Measurements from ENCODE around the gene PRCP. TPM values are rescaled to one million over a fixed set of nuclear protein-coding genes. Genes with fewer than 3 reads are reported as not detected.

PRCP gene
- total and polyA plus RNA-seq, 4 donors, result 27.3 to 55.2 (median 41.2) TPM

DNA sequence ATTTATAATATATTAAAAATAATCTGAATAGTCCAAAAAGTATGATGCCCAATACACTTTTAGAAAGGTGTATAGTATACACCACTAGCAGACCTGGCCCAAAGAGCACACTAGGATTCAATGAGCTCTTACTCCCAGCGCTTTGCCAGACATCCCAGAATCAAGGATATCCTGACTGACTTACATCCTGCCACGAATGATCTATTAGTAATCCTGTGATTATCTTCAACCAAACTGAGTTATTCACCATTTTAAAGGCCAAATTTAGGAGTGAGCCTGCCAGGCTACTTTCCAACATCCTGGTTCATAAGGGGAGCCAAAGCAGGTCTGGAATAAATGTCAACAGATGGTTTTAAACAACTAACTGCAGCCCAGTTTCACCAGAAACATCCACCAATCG, 105.7 kb downstream of the PRCP start:
- TF ChIP-seq FOXA1 (IDR thresholded peaks at IDR 0.05) (no peak), ATF3 (IDR thresholded peaks at IDR 0.05) (no peak), TAF1 (conservative IDR thresholded peaks at IDR 0.05) (no peak), GABPA (IDR thresholded peaks at IDR 0.05 in 1 of 2, conservative IDR thresholded peaks at IDR 0.05 in 1 of 2) (no peak), HNF4G (IDR thresholded peaks at IDR 0.05) (no peak), FOXA2 (IDR thresholded peaks at IDR 0.05) (no peak), ZBTB33 (IDR thresholded peaks at IDR 0.05) (no peak), RAD21 (IDR thresholded peaks at IDR 0.05) (no peak), CTCF (IDR thresholded peaks at IDR 0.05; ENCODE audit: low read depth, low read length, missing input control) (no peak)
- Histone ChIP-seq H3K4me1 (ENCODE audit: control insufficient read depth in 4 of 4, insufficient read depth in 4 of 4, low read length in 3 of 4) (no peaks in the 10 kb centered on the region), H3K4me3 (ENCODE audit: low read depth in 1 of 3, low read length in 3 of 3) (no peak overlapping the region), H3K36me3 (ENCODE audit: control insufficient read depth in 4 of 4, insufficient read depth in 3 of 4, low read depth in 1 of 4, low read length in 3 of 4) (no peaks in the 10 kb centered on the region), H3K9ac (ENCODE audit: low read depth in 1 of 2, low read length in 2 of 2) (no peak overlapping the region), H3K9me3 (ENCODE audit: control insufficient read depth in 4 of 4, low read length in 3 of 4) (no peaks in the 10 kb centered on the region), H3K27me3 (ENCODE audit: control insufficient read depth in 4 of 4, insufficient read depth in 4 of 4, low read length in 3 of 4) (no peaks in the 10 kb centered on the region), H3K27ac (ENCODE audit: low read depth in 1 of 2, low read length in 2 of 2) (no peak overlapping the region)
- WGBS, result 78% methylated on average over 3 of the region's 3 CpGs
- DNase-seq (ENCODE audit: low spot score), result no peak

- no peak overlapping the region for H3K4me3 ChIP-seq (ENCODE audit: low read depth in 1 of 3, low read length in 3 of 3)
- no peak for TF ChIP-seq HNF4A (conservative IDR thresholded peaks at IDR 0.05)
- TF ChIP-seq GABPA (IDR thresholded peaks at IDR 0.05 in 1 of 2, conservative IDR thresholded peaks at IDR 0.05 in 1 of 2), result no peak
- no peak for TF ChIP-seq RXRA (IDR thresholded peaks at IDR 0.05)
- H3K9ac ChIP-seq (ENCODE audit: low read depth in 1 of 2, low read length in 2 of 2), result no peak overlapping the region
- no peaks in the 10 kb centered on the region for H3K9me3 ChIP-seq (ENCODE audit: control insufficient read depth in 4 of 4, low read length in 3 of 4)
- no peak overlapping the region for H3K27ac ChIP-seq (ENCODE audit: low read depth in 1 of 2, low read length in 2 of 2)
- DNase-seq (ENCODE audit: low spot score), result no peak
- no peaks in the 10 kb centered on the region for H3K36me3 ChIP-seq (ENCODE audit: control insufficient read depth in 4 of 4, insufficient read depth in 3 of 4, low read depth in 1 of 4, low read length in 3 of 4)
- WGBS, result 87% methylated on average over 6 of the region's 6 CpGs
- H3K27me3 ChIP-seq (ENCODE audit: control insufficient read depth in 4 of 4, insufficient read depth in 4 of 4, low read length in 3 of 4), result no peaks in the 10 kb centered on the region
- no peaks in the 10 kb centered on the region for H3K4me1 ChIP-seq (ENCODE audit: control insufficient read depth in 4 of 4, insufficient read depth in 4 of 4, low read length in 3 of 4)
Observed at GRCh38 chr11:82792822-82793569, 107.2 kb downstream of the PRCP start.

- Histone ChIP-seq H3K4me3 (ENCODE audit: low read depth in 1 of 3, low read length in 3 of 3) (no peak overlapping the region), H3K4me1 (ENCODE audit: control insufficient read depth in 4 of 4, insufficient read depth in 4 of 4, low read length in 3 of 4) (no peaks in the 10 kb centered on the region), H3K27ac (ENCODE audit: low read depth in 1 of 2, low read length in 2 of 2) (no peak overlapping the region), H3K9ac (ENCODE audit: low read depth in 1 of 2, low read length in 2 of 2) (no peak overlapping the region), H3K9me3 (ENCODE audit: control insufficient read depth in 4 of 4, low read length in 3 of 4) (no peaks in the 10 kb centered on the region), H3K27me3 (ENCODE audit: control insufficient read depth in 4 of 4, insufficient read depth in 4 of 4, low read length in 3 of 4) (no peaks in the 10 kb centered on the region), H3K36me3 (ENCODE audit: control insufficient read depth in 4 of 4, insufficient read depth in 3 of 4, low read depth in 1 of 4, low read length in 3 of 4) (no peaks in the 10 kb centered on the region)
- no peak for DNase-seq (ENCODE audit: low spot score)
- WGBS, result 84% methylated on average over 5 of the region's 5 CpGs
- TF ChIP-seq CTCF (IDR thresholded peaks at IDR 0.05; ENCODE audit: low read depth, low read length, missing input control), result no peak
- no peak for TF ChIP-seq JUND (IDR thresholded peaks at IDR 0.05)
- TF ChIP-seq YY1 (IDR thresholded peaks at IDR 0.05), result no peak
- TF ChIP-seq RXRA (IDR thresholded peaks at IDR 0.05), result no peak
- no peak for TF ChIP-seq TAF1 (conservative IDR thresholded peaks at IDR 0.05)
- TF ChIP-seq MAX (IDR thresholded peaks at IDR 0.05), result no peak
- no peak for TF ChIP-seq NR2F2 (IDR thresholded peaks at IDR 0.05)
- no peak for TF ChIP-seq HNF4A (conservative IDR thresholded peaks at IDR 0.05)
- no peak for TF ChIP-seq SP1 (IDR thresholded peaks at IDR 0.05)
- TF ChIP-seq HNF4G (IDR thresholded peaks at IDR 0.05), result no peak
- no peak for TF ChIP-seq FOXA1 (IDR thresholded peaks at IDR 0.05)
- no peak for TF ChIP-seq ATF3 (IDR thresholded peaks at IDR 0.05)
- TF ChIP-seq FOXA2 (IDR thresholded peaks at IDR 0.05), result no peak
- TF ChIP-seq GABPA (IDR thresholded peaks at IDR 0.05 in 1 of 2, conservative IDR thresholded peaks at IDR 0.05 in 1 of 2), result no peak
- TF ChIP-seq EGR1 (IDR thresholded peaks at IDR 0.05; ENCODE audit: low read depth in 2 of 2), result no peak
Observed at GRCh38 chr11:82792319-82792718, 107.9 kb downstream of the PRCP start.
